Omental fat pad (tissue), 4 donors: ENCODE data around the gene TLDC2. TPM values are rescaled to one million over a fixed set of nuclear protein-coding genes. Genes with fewer than 3 reads are reported as not detected.

ENCODE experiments used
- ATAC-seq: fragments of 150-250 bp; one replicate; pipeline ENCODE4 v1.9.1; 2016; ENCODE audit warnings: mild to moderate bottlenecking, moderate library complexity; ENCODE audit not compliant: low FRiP score
- DNase-seq: peaks from one replicate; pipeline ENCODE4 v3.0.0-alpha.2; 2019; ENCODE audit warnings: low spot score
- total RNA-seq, 4 donors: library from RNA; depleted of rRNA; stranded (reverse); fragments of >200 nt; gene quantifications; one replicate each; pipeline ENCODE4 v1.1.0, GENCODE V29; 2016
- TF ChIP-seq, protein P1 (sequence below), 3 donors: fragments of 450-650 bp; IDR thresholded peaks; one replicate each; pipeline ENCODE4 v1.5.1; 2016 to 2017; ENCODE audit warnings: antibody characterized with exemption in 3 of 3, mild to moderate bottlenecking in 3 of 3, moderate library complexity in 2 of 3

TLDC2 gene
- total RNA-seq, 4 donors from 2014 or later = 0.63 TPM; not detected in 3

GRCh38 chr20:36850759-36851158, 25.2 kb upstream of the TLDC2 start:
- ATAC-seq (no peak), DNase-seq (no peak)
- TF ChIP-seq, protein P1, sequence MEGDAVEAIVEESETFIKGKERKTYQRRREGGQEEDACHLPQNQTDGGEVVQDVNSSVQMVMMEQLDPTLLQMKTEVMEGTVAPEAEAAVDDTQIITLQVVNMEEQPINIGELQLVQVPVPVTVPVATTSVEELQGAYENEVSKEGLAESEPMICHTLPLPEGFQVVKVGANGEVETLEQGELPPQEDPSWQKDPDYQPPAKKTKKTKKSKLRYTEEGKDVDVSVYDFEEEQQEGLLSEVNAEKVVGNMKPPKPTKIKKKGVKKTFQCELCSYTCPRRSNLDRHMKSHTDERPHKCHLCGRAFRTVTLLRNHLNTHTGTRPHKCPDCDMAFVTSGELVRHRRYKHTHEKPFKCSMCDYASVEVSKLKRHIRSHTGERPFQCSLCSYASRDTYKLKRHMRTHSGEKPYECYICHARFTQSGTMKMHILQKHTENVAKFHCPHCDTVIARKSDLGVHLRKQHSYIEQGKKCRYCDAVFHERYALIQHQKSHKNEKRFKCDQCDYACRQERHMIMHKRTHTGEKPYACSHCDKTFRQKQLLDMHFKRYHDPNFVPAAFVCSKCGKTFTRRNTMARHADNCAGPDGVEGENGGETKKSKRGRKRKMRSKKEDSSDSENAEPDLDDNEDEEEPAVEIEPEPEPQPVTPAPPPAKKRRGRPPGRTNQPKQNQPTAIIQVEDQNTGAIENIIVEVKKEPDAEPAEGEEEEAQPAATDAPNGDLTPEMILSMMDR (IDR thresholded peaks at IDR 0.05) = no peak

DNA sequence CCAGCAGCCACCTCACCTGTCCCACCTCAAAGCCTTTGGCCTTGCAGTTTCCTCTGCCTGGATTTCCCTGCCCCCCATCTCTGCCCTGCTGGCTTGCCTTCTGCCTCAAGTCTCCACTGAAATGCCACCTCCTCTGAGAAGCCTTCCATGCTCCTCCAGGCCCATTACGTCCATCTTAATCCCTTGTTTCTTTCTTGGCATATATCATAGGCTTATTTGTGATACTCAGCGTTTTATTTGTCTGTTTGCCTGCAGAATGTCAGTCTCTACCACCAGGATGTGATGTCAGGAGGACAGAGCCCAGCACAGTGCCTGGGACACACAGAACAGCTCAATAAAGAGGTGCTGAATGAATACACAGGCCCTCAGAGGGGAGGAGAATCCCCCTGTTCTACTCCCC, 24.4 kb upstream of the TLDC2 start:
- TF ChIP-seq, protein P1 (IDR thresholded peaks at IDR 0.05) = no peak
- no peak for ATAC-seq
- DNase-seq = no peak

DNA sequence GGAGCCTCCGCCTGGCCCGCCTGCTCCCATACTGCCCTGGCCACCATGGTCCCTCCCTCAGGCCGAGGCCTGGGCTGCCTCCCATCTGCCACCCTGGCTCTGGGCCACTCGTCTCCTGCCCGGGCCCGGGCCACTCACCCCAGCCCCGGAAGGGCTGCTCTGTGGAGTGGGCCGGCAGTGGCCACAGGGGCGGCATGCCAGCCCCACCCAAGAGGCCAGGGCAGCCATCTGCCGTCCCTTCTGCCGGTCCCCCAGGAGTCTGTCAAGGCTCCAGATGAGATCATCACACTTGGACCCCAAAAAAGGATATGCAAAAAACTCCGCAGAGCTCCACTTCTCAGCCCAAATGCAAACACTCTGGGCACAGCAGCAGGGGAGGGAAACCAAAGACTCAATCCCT, 23.8 kb upstream of the TLDC2 start:
- ATAC-seq (no peak), DNase-seq (no peak)
- TF ChIP-seq, protein P1 (IDR thresholded peaks at IDR 0.05) = no peak

DNA sequence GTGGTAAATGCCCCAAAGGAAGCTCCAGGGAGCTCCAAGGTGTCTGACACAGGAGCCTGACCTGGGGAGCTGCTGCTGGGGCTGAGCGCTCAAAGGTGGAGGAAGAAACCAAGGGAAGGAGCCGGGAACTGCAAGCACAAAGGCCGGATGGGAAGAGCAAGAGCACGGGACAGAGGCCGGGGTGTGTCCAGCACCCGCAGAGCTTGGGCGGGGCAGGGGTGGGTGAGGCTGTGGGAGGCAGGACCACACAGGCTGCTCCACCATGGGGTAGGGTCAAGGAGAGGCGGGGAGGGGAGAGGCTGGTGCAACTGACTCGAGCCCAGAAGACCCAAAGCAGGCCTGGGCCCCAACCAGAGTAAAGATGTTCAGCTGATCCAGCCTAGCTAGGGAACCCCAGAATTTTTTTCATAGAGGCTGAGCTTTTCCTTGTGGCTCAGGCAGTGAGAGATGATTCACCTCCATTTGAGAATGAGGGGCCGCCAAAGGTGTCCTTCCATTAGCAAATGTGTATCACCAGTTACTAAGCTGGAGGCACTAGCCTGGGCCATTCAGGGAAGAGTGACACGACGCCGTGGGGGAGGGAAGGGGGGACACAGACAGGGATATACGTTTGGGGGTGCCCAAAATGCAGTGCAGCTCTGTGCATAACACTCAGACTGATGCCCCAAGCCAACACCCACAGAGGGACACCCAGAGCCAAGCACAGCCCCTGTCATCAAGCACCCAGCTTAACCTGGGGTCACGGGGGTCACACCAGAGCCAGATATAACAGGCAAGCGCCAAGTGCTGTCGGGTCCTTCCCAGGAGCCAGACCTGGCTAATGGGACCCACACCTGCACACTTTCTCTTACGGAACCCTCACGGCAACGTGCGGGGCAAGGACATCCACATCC, 21.3 kb upstream of the TLDC2 start:
- DNase-seq = no peak
- TF ChIP-seq, protein P1 (IDR thresholded peaks at IDR 0.05) = no peak

DNA sequence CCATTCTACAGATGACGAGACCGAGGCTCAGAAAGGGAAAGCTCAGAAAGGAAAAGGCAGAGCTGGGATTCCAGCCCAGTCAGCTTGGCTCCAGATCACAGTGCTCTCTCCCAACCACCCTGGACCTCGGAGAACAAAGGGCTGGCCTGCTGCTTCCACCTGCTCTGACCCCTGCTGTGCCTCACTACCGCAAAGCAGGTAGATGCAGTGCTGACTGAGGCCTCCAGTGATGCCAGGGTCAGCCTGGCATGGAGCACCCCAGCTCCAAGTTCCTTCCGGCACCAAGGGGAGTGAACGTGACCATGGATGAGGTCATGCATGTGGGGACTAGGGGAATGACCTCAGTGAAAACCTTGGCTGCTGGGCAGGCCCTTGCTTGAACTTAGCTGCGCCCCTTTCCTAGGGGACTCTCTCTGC, 20.7 kb upstream of the TLDC2 start:
- no peak for ATAC-seq
- TF ChIP-seq, protein P1 (IDR thresholded peaks at IDR 0.05) = no peak
- no peak for DNase-seq

More for the DNA sequence above, 21.3 kb upstream of the TLDC2 start:
- no peak for ATAC-seq

GRCh38 chr20:36856195-36856594, 19.7 kb upstream of the TLDC2 start:
- no peak for DNase-seq
- TF ChIP-seq, protein P1 (IDR thresholded peaks at IDR 0.05) = no peak
- no peak for ATAC-seq
